ENCODE results near the gene EEF1E1. TPM values are rescaled to one million over a fixed set of nuclear protein-coding genes. Genes with fewer than 3 reads are reported as not detected.

Gene EEF1E1
- total and polyA plus RNA-seq, 2 of the 8 experiments (the other 6 are each of a cell fraction or from before 2014, with no cell fraction given), result 96.8 to 112 TPM

GRCh38 chr6:8110725-8111124, 8.4 kb upstream of the EEF1E1 start (continued):
- no peak for TF ChIP-seq GABPA (IDR thresholded peaks at IDR 0.05; ENCODE audit: borderline replicate concordance, insufficient read depth, low read length)
- TF ChIP-seq KDM5A (IDR thresholded peaks at IDR 0.05; ENCODE audit: low read length), result no peak
- TF ChIP-seq SIRT6 (IDR thresholded peaks at IDR 0.05; ENCODE audit: low read length), result no peak
- TF ChIP-seq, protein P1, sequence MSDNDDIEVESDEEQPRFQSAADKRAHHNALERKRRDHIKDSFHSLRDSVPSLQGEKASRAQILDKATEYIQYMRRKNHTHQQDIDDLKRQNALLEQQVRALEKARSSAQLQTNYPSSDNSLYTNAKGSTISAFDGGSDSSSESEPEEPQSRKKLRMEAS (IDR thresholded peaks at IDR 0.05), result no peak
